Measurements from ENCODE around the gene MFAP4. TPM values are rescaled to one million over a fixed set of nuclear protein-coding genes. Genes with fewer than 3 reads are reported as not detected.

Gene MFAP4
- polyA plus RNA-seq, 3 donors: 0.12 to 0.73 (median 0.12) TPM

- no peak overlapping the region for H3K27ac Mint-ChIP-seq
- H3K27me3 Mint-ChIP-seq (ENCODE audit: low read depth in 3 of 3): peaks cover 9 to 12% (median 10%) of the 10 kb centered on the region in 3 donors
- no peak for DNase-seq
- Histone ChIP-seq H3K27me3 (ENCODE audit: control insufficient read depth in 2 of 2, insufficient read depth in 2 of 2, low read length in 2 of 2) (peaks cover 0 to 9% of the 10 kb centered on the region in 2 donors), H3K4me3 (replicated peaks in 1 of 3; ENCODE audit: low read depth in 2 of 3, low read length in 3 of 3) (no peak overlapping the region), H3K36me3 (replicated peaks in 1 of 2; ENCODE audit: control insufficient read depth in 1 of 2, insufficient read depth in 2 of 2, low read length in 2 of 2) (no peaks in the 10 kb centered on the region), H3K9ac (ENCODE audit: insufficient read depth, low read length, poor library complexity, severe bottlenecking) (no peak overlapping the region), H2AFZ (ENCODE audit: insufficient read depth, low read depth, low read length, poor library complexity, severe bottlenecking) (no peak overlapping the region), H3K79me2 (ENCODE audit: insufficient read depth, low read length) (no peaks in the 10 kb centered on the region), H3K27ac (ENCODE audit: low read depth in 1 of 2, low read length in 2 of 2) (no peak overlapping the region), H4K20me1 (ENCODE audit: insufficient read depth, low read length) (no peaks in the 10 kb centered on the region), H3K4me1 (ENCODE audit: control insufficient read depth in 1 of 2, insufficient read depth in 2 of 2, low read length in 2 of 2) (no peaks in the 10 kb centered on the region), H3K9me3 (replicated peaks in 1 of 2; ENCODE audit: control insufficient read depth in 1 of 2, insufficient read depth in 1 of 2, low read length in 2 of 2) (no peaks in the 10 kb centered on the region), H3K4me2 (replicated peaks; ENCODE audit: extremely low read depth, low read length, poor library complexity, severe bottlenecking) (no peak overlapping the region)
- H3K4me3 Mint-ChIP-seq: no peak overlapping the region
- no peak for TF ChIP-seq CTCF (IDR thresholded peaks at IDR 0.05)
- H3K4me1 Mint-ChIP-seq: no peaks in the 10 kb centered on the region
- H3K9me3 Mint-ChIP-seq: no peaks in the 10 kb centered on the region
- intact Hi-C loops (cut with micrococcal nuclease): loop anchor here in 1 of 2 donors (5.0 kb wide), 1 partner anchor 35 kb away; no protein-coding TSS in a partner anchor
- WGBS (ENCODE audit: insufficient coverage): 92% methylated on average over 7 of the region's 10 CpGs
- no peaks in the 10 kb centered on the region for H3K36me3 Mint-ChIP-seq
Observed at GRCh38 chr17:19407601-19408345, 20.8 kb upstream of the MFAP4 start.

GRCh38 chr17:19405114-19405513 is 18.1 kb upstream of the MFAP4 start:
- Histone ChIP-seq H3K9ac (ENCODE audit: insufficient read depth, low read length, poor library complexity, severe bottlenecking) (no peak overlapping the region), H3K36me3 (replicated peaks in 1 of 2; ENCODE audit: control insufficient read depth in 1 of 2, insufficient read depth in 2 of 2, low read length in 2 of 2) (no peaks in the 10 kb centered on the region), H3K4me1 (ENCODE audit: control insufficient read depth in 1 of 2, insufficient read depth in 2 of 2, low read length in 2 of 2) (peaks cover 6 to 8% of the 10 kb centered on the region in 2 donors), H3K27me3 (ENCODE audit: control insufficient read depth in 2 of 2, insufficient read depth in 2 of 2, low read length in 2 of 2) (no peaks in the 10 kb centered on the region), H3K27ac (ENCODE audit: low read depth in 1 of 2, low read length in 2 of 2) (no peak overlapping the region), H3K79me2 (ENCODE audit: insufficient read depth, low read length) (no peaks in the 10 kb centered on the region), H3K4me2 (replicated peaks; ENCODE audit: extremely low read depth, low read length, poor library complexity, severe bottlenecking) (no peak overlapping the region), H3K4me3 (replicated peaks in 1 of 3; ENCODE audit: low read depth in 2 of 3, low read length in 3 of 3) (no peak overlapping the region), H2AFZ (ENCODE audit: insufficient read depth, low read depth, low read length, poor library complexity, severe bottlenecking) (no peak overlapping the region), H4K20me1 (ENCODE audit: insufficient read depth, low read length) (no peaks in the 10 kb centered on the region), H3K9me3 (replicated peaks in 1 of 2; ENCODE audit: control insufficient read depth in 1 of 2, insufficient read depth in 1 of 2, low read length in 2 of 2) (no peaks in the 10 kb centered on the region)
- Mint-ChIP-seq H3K36me3 (no peaks in the 10 kb centered on the region), H3K9me3 (no peaks in the 10 kb centered on the region), H3K27me3 (ENCODE audit: low read depth in 3 of 3) (peaks cover 0 to 4% (median 0%) of the 10 kb centered on the region in 3 donors), H3K27ac (no peak overlapping the region), H3K4me1 (peaks cover 9% of the 10 kb centered on the region), H3K4me3 (no peak overlapping the region)
- WGBS (ENCODE audit: insufficient coverage): 100% methylated on average over 4 of the region's 5 CpGs
- no peak for DNase-seq
- intact Hi-C loops (cut with micrococcal nuclease): loop anchor here in 1 of 2 donors (5.0 kb wide), 1 partner anchor 37 kb away; no protein-coding TSS in a partner anchor
- TF ChIP-seq CTCF (IDR thresholded peaks at IDR 0.05): no peak
